Stimulated activated CD8-positive, alpha-beta memory T cell treated with anti-CD3 and anti-CD28 coated beads, Interleukin-7, amount 100 ng/mL, for 1 hour (primary cell): ENCODE data around the gene MRGPRF.

Experiments
- DNase-seq, 2 donors: peaks; one replicate each; pipeline ENCODE4 v3.0.0-alpha.2; 2020; ENCODE audit warnings: low read depth in 2 of 2

Gene MRGPRF

DNA sequence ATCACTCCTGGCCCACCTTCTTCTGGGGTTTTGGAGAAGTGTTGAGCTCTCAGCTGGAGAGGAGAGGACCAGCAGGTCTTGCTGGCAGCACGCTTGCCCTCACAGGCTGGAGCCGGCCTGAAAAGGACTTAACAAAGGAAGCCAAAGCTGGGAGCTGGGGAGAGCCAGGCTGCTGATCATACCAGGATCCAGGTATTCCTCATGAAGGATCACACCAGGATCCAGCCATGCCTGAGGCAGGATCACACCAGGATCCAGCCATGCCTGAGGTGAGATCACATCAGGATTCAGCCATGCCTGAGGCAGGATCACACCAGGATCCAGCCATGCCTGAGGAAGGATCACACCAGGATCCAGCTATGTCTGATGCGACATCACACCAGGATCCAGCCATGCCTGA is 49.3 kb downstream of the MRGPRF start:
- no peak for DNase-seq

DNA sequence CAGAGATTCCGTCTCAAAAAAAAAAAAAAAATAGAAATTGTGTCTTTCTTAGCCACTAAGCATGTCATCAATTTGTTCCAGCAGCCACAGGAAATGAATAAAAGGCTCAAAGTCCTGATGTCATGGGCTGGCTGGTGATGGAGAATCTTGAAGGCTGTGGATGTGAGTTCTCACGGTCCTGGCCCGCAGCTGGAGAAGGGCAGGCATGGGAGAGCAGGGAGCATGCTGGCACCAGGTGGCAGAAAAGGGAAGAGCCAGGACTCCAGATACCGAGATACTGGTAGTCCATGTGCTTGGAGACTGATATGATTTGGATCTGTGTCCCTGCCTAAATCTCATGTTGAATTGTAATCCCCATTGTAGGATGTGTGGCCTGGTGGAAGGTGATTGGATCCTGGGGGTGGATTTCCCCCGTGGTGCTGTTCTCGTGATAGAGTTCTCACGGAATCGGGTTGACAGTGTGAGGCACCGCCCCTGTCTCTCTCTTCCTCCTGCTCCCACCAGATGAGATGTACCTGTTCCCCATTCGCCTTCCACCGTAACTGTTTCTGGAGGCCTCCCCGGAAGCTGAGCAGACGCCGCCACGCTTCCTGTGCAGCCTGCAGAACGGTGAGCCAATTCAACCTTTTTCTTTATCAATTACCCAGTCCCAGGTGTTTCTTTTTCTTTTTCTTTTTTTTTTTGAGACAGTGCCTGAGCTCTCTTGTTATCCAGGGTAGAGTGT is 50.4 kb downstream of the MRGPRF start:
- no peak for DNase-seq

DNA sequence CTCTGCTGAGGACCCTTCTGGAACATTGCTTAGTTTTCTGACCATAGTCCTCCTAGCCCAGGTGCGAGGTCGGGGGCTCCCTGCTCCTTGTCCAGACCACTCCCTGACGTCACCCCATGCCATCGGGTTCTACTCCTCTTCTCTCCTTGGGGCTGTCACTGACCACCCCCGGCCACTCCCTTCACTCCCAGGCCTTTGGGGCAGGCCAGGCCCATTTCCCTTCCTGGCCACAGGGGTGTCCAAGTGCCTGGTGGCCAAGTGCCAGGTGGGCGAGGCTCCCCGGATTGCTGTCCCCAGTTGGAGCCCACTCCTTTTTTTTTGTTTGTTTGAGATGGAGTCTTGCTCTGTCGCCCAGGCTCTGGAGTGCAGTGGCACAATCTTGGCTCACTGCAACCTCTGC is 51.8 kb downstream of the MRGPRF start:
- no peak for DNase-seq

DNA sequence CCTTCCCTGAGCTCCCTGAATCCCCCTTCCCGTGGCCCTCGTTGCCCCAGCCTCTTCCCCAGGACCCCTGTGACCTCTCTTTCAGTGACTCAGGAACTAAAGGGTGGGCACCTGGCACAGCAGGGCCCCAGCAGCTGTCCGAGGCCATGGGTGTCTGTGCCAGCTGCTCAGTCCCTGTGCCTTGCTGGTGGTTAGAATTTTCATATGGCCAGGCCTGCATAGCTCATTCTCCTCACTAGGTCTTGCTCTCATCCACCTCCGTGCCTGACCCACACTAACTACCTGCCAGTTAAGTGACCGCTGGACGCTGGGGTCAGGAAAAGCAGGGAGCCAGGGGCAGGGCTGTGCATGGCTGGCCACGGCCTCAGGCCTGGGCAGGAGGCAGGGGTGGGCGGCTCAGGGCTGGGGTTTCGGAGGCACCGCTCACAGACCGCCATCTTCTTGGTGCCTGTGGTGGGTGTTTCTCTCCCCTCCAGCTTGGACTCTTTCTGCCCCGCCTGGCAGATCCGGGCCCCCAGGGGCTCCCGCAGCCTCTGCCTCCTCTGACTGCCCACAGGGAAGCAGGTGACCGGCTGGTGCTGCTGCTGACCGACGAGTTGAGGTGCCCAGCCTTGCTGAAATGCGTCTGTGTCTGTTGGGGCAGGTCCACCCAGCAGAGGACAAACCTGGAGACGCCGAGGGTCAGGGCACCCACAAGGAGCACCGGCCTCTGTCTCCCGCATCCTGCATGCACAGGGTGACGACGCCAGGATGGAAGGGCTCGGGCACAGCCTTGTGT is 52.6 kb downstream of the MRGPRF start:
- no peak for DNase-seq

DNA sequence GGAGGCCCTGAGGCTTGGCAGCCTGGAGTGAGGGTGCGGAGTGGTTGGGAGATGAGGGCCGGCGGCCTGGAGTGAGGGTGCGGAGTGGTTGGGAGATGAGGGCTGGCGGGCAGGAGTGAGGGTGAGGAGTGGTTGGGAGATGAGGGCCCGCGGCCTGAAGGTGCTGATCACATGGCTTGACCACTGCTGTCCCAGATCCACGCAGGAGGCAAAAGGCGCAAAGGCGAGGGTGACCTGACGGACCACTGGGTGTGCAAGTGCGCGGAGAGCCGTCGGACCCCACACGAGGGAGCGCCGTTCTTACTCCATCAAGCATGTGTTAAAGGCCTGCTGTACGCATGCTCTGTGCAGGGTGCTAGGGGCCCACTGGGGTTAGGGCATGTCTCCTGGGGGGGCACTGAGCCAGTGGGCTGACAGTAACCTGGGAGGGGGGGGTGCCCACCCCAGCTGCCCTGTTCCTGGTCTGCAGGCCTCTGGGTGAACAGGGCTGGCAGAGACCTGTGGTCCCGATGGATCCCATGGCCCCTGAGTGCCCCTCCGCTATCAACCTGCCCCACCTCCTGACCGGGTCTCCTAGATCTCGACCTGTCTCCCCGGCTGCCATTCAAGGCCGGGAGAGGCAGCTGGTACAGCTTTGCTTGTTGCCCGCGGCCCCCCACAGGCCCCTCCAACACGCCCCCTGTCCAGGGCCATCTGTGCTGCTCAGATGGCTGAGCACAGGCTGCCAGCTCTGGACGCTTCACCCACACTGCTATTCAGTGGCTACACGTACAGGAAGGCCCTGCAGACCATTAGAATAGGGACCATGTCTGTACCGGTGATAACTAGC is 53.4 kb downstream of the MRGPRF start:
- DNase-seq = no peak

DNA sequence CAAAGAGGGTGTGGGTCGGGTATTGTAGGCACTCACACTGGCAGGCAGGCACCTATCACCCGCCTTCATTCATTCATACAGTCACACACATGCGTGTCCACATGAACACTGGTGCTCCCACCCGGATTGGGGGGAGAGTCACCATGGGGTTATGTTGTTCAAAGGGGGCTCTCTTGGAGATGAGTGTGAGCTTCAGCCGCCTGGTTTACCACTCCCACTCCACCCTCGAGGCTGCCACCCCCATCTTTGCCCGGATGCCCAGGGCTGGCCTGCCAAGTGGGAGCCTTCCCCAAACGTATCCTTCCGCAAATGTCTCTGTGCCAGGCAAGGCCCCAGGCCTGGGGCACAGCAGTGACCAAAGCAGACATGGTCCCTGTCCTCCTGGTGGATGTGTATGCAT is 54.8 kb downstream of the MRGPRF start:
- DNase-seq = no peak

DNA sequence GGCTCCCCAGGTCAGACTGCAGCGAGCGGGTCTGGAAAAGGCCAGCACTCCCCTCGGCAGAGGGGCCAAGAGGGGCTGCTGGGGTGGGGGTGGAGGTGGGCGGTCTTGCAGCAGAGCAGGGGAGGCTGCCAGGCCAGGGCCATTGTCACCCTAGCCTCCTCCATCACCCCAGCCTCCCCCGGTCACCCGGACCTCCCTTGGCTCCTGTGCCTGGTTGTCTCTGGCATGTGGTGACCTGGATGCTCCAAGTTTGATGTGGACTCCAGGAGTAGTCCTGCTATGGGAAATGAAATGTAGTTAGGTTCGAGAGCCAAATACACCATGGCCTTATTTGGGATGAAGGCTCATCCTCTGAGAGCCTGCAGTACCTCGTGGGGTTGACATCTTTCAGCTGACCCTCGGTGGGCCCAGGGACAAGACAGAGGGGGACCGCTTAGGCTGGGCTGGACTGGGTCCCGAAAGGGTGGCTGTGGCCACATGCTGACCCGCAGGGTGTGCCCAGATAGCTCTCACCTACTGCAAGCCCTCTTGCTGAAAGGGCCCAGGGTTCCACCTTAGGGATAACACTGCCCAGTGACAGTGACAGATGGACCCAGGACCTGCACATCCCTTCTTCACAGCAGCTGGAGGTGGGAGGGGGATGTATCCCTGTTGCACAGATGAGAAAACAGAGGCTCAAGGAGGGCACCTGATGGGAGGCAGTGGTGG is 56.3 kb downstream of the MRGPRF start:
- DNase-seq = no peak

DNA sequence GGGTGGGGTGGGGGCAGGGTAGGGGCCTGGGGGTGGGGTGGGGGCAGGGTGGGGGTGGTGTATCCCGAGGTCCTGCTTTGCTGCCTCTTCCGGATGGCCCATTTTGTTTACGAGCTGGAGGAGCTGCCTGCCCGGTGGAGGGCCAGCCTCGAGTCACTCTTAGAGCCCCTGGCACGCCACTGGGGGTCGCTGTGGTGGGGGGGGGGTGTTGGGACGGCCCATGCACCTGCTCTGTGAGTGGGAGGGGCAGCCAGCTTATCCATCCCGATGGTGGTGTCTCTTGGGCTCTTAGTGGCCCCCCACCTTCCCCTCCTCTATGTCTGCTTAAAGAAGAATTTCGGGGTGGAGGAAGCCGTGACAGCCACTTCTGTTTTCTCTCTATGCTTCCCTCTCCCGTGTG is 56.9 kb downstream of the MRGPRF start:
- no peak for DNase-seq

DNA sequence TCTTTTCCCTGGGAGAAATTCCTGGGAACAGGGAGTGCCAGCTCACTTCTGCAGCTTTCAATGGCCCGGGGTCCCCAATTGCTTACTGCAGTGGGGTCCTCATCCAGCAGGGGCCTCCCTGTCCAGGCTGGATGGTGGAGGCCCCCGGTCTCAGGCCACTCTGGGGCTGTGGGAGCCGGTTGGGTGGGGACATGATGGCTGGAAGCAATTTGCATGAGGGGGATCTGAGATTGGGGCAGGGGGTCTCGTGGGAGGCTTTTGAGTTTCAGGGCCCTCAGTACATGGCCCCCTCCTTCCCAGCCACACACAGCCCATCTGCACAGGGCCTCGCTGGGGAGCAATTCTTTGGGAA is 57.5 kb downstream of the MRGPRF start:
- DNase-seq = no peak

DNA sequence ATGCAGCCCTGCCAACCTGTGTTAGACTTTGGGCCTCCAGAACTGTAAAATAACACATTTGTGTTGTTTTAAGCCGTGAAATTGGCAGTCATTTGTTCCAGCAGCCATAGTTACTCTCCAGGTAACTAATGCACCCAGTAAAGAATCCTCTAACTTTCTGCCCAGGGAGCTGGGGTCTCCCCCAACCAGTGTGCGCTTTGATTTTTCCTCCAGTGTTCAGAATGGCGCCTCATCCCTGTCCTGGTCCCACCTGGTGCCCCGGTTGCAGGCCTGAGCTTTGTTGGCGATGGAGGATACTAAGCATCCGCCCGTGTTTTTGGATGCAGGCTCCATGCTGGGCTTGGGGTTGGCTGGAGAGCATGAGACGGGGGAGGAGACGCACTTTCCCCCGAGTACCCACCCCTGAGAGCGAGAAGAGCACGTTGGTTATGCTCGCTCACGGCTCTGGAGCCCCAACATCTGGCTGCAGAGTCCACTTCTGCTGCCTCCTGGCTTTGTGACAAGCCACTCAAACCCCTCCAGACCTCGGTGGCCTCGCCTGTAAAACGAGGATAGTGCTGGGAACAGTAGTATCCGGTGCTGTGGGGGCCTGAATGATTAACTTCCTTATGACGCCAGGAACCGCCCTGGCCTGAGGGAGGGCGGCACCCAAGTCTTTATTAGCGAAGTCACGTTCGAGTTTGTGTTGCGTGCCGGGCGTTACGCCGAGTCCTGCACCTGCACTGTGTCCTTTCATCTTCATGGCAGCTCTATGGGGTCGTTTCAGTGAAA is 58.0 kb downstream of the MRGPRF start:
- DNase-seq = no peak
